Kidney (tissue), 14 donors: ENCODE measurements around the gene PRKN. TPM values are rescaled to one million over a fixed set of nuclear protein-coding genes. Genes with fewer than 3 reads are reported as not detected.

ENCODE experiments used
- DNase-seq, 5 donors: peaks; one replicate each; pipeline ENCODE4 v3.0.0-alpha.2; 2013 to 2020
- FAIRE-seq: peaks from 2 replicates; lab custom pipeline; 2012; peaks lifted over from hg19 to GRCh38; lab: Jason Lieb, UNC
- H3K27ac ChIP-seq, 2 donors: one replicate each; pipeline ENCODE4 v1.7.0; 2013; ENCODE audit warnings: low read depth in 2 of 2, low read length in 2 of 2, inconsistent platforms in 1 of 2
- H3K27me3 ChIP-seq: one replicate; pipeline ENCODE4 v1.7.1; 2013; ENCODE audit warnings: low read length, inconsistent platforms; ENCODE audit not compliant: control insufficient read depth, insufficient read depth
- H3K36me3 ChIP-seq, 3 donors: one replicate each; pipeline versions ENCODE4 v1.7.0 to v1.7.1; 2013; ENCODE audit warnings: low read length in 3 of 3, control low read depth in 1 of 3, inconsistent platforms in 1 of 3; ENCODE audit not compliant: insufficient read depth in 3 of 3, control insufficient read depth in 2 of 3
- H3K4me1 ChIP-seq, 3 donors: one replicate each; pipeline versions ENCODE4 v1.7.0 to v1.7.1; 2013; ENCODE audit warnings: low read length in 3 of 3, inconsistent platforms in 1 of 3, low read depth in 1 of 3; ENCODE audit not compliant: control insufficient read depth in 2 of 3, insufficient read depth in 2 of 3
- H3K4me3 ChIP-seq, 3 donors: one replicate each; pipeline versions ENCODE4 v1.7.0 to v1.8.1; 2013; ENCODE audit warnings: low read length in 3 of 3, control low read depth in 1 of 3, inconsistent platforms in 1 of 3
- H3K9ac ChIP-seq, 3 donors: one replicate each; pipeline versions ENCODE4 v1.7.0 to v1.7.1; 2013; ENCODE audit warnings: low read length in 3 of 3, control low read depth in 1 of 3, inconsistent platforms in 1 of 3
- H3K9me3 ChIP-seq, 3 donors: one replicate each; pipeline versions ENCODE4 v1.7.0 to v1.7.1; 2013; ENCODE audit warnings: low read length in 3 of 3, control low read depth in 1 of 3, inconsistent platforms in 1 of 3; ENCODE audit not compliant: control insufficient read depth in 2 of 3, insufficient read depth in 1 of 3
- CTCF ChIP-seq: IDR thresholded peaks from 3 replicates; pipeline ENCODE4 v1.5.1; 2012; ENCODE audit warnings: mild to moderate bottlenecking, moderate library complexity, borderline replicate concordance; ENCODE audit not compliant: insufficient read depth; ENCODE audit errors: extremely low read depth
- intact Hi-C: fragments of 100-400 bp; cut with DNase I; formaldehyde crosslinking; loops from one replicate; pipeline ENCODE4 v1.11.1; 2022
- polyA plus RNA-seq: library from polyadenylated mRNA; stranded (reverse); fragments of 350-450 nt; fragmentation: Illumina TruSeq; extraction: RNeasy Lipid Tissue Mini Kit (QIAGEN cat#74804); gene quantifications from one replicate; pipeline ENCODE4 v1.2.3, GENCODE V29; 2014; ENCODE audit warnings: low read depth, low replicate concordance; ENCODE audit not compliant: insufficient read depth
- total RNA-seq: library from RNA; stranded (reverse); fragmentation: NEBNext Ultra II Directional; extraction: Animal tissue kit (Norgen Biotek cat#: 25700); gene quantifications from one replicate; pipeline ENCODE4 v1.2.1, GENCODE V29; 2021
- donor health status: control.
- donor health status: control.
- donor health status: control.
- donor health status: control.
- donor health status: control.
- donor health status: DM: yes; HTN: yes; CAD: no.
- donor health status: Normal renal cell carcinoma (clear cell type).

Gene PRKN
- total and polyA plus RNA-seq, 2 donors from 2014 or later = 8.6 to 10.4 TPM

- DNase-seq (no peak), FAIRE-seq (no peak)
- no peak overlapping the region for H3K9ac ChIP-seq
- no peaks in the 10 kb centered on the region for H3K9me3 ChIP-seq
- H3K36me3 ChIP-seq = no peaks in the 10 kb centered on the region
- no peak overlapping the region for H3K27ac ChIP-seq
- H3K27me3 ChIP-seq = no peaks in the 10 kb centered on the region
- no peak for TF ChIP-seq CTCF
- intact Hi-C loops = no loop called here
- H3K4me1 ChIP-seq = no peaks in the 10 kb centered on the region
- H3K4me3 ChIP-seq = no peak overlapping the region
These were observed 577.8 kb downstream of the PRKN start for GRCh38 chr6:162149786-162150185.

- no peaks in the 10 kb centered on the region for H3K9me3 ChIP-seq
- no peak overlapping the region for H3K27ac ChIP-seq
- H3K4me3 ChIP-seq = no peak overlapping the region
- TF ChIP-seq CTCF = no peak
- no peaks in the 10 kb centered on the region for H3K4me1 ChIP-seq
- H3K36me3 ChIP-seq = no peaks in the 10 kb centered on the region
- intact Hi-C loops = no loop called here
- DNase-seq = no peak
- H3K27me3 ChIP-seq = no peaks in the 10 kb centered on the region
- no peak for FAIRE-seq
- no peak overlapping the region for H3K9ac ChIP-seq
These were observed 579.8 kb downstream of the PRKN start for GRCh38 chr6:162147805-162148204.

GRCh38 chr6:162147281-162147680 lies 580.3 kb downstream of the PRKN start:
- no peaks in the 10 kb centered on the region for H3K27me3 ChIP-seq
- H3K36me3 ChIP-seq = no peaks in the 10 kb centered on the region
- no peak overlapping the region for H3K4me3 ChIP-seq
- H3K9ac ChIP-seq = no peak overlapping the region
- no peak for TF ChIP-seq CTCF
- no peak for DNase-seq
- H3K9me3 ChIP-seq = no peaks in the 10 kb centered on the region
- FAIRE-seq = no peak
- H3K4me1 ChIP-seq = no peaks in the 10 kb centered on the region
- intact Hi-C loops = no loop called here
- no peak overlapping the region for H3K27ac ChIP-seq

GRCh38 chr6:162140251-162140852 lies 587.2 kb downstream of the PRKN start:
- no peaks in the 10 kb centered on the region for H3K4me1 ChIP-seq
- FAIRE-seq (no peak), DNase-seq (no peak)
- H3K4me3 ChIP-seq = no peak overlapping the region
- no peak for TF ChIP-seq CTCF
- H3K27ac ChIP-seq = no peak overlapping the region
- H3K9me3 ChIP-seq = peaks cover 0 to 6% (median 4%) of the 10 kb centered on the region in 3 donors
- intact Hi-C loops = no loop called here
- no peaks in the 10 kb centered on the region for H3K27me3 ChIP-seq
- H3K36me3 ChIP-seq = no peaks in the 10 kb centered on the region
- no peak overlapping the region for H3K9ac ChIP-seq
